ENCODE results near the gene U2SURP. TPM values are rescaled to one million over a fixed set of nuclear protein-coding genes. Genes with fewer than 3 reads are reported as not detected.

Gene U2SURP
- total RNA-seq, 1 donor from 2014 or later: 156 TPM

DNA sequence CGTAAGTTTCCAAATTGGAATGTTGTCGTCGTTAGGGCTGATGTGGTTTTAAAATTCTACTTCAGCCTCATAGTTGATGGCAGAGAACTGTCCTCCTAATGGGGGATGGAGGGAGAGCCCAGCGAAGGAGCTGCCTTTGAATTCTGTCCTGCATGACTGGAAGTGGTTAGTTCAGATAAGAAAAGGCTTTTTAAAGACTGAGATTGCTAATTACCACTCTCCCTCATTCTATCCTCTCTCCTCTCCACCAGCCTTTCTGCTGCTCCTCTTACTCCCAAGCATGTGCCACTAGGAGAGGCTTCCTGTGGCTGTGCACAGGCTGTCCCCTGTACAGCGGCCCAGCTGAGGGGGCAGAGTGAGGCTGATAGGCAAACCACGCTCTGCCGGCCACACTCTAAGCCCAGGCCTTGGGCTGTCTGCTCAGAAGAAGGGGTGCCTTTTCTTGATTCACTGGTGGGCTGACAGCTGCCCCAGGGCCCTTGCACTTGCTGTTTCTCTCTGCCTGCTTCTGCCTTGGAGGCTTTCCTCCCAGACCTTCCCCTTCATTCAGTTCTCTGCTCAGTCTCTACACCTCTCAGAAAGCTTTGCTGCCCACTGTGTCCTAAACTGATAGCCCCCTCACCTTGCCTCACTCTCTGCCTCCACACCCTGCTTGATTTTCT is 29.1 kb upstream of the U2SURP start:
- DNase-seq (ENCODE audit: low spot score, unreplicated experiment): no peak
- TF ChIP-seq, protein P1, sequence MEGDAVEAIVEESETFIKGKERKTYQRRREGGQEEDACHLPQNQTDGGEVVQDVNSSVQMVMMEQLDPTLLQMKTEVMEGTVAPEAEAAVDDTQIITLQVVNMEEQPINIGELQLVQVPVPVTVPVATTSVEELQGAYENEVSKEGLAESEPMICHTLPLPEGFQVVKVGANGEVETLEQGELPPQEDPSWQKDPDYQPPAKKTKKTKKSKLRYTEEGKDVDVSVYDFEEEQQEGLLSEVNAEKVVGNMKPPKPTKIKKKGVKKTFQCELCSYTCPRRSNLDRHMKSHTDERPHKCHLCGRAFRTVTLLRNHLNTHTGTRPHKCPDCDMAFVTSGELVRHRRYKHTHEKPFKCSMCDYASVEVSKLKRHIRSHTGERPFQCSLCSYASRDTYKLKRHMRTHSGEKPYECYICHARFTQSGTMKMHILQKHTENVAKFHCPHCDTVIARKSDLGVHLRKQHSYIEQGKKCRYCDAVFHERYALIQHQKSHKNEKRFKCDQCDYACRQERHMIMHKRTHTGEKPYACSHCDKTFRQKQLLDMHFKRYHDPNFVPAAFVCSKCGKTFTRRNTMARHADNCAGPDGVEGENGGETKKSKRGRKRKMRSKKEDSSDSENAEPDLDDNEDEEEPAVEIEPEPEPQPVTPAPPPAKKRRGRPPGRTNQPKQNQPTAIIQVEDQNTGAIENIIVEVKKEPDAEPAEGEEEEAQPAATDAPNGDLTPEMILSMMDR (IDR thresholded peaks at IDR 0.05; ENCODE audit: unreplicated experiment): no peak
- Mint-ChIP-seq H3K27ac (no peak overlapping the region), H3K9me3 (ENCODE audit: low read depth) (no peaks in the 10 kb centered on the region), H3K27me3 (peaks cover 19% of the 10 kb centered on the region), H3K4me1 (ENCODE audit: low read depth) (peaks cover 3% of the 10 kb centered on the region), H3K36me3 (ENCODE audit: insufficient read depth) (no peaks in the 10 kb centered on the region), H3K4me3 (ENCODE audit: low read depth) (no peak overlapping the region)

- Mint-ChIP-seq H3K4me3 (ENCODE audit: low read depth) (no peak overlapping the region), H3K4me1 (ENCODE audit: low read depth) (peaks cover 3% of the 10 kb centered on the region), H3K27ac (no peak overlapping the region), H3K9me3 (ENCODE audit: low read depth) (no peaks in the 10 kb centered on the region), H3K27me3 (peaks cover 19% of the 10 kb centered on the region), H3K36me3 (ENCODE audit: insufficient read depth) (no peaks in the 10 kb centered on the region)
- no peak for DNase-seq (ENCODE audit: low spot score, unreplicated experiment)
- TF ChIP-seq, protein P1 (IDR thresholded peaks at IDR 0.05; ENCODE audit: unreplicated experiment): no peak
These were observed 28.0 kb upstream of the U2SURP start for GRCh38 chr3:142973217-142974009.

- no peak overlapping the region for H3K4me3 Mint-ChIP-seq (ENCODE audit: low read depth)
- no peaks in the 10 kb centered on the region for H3K36me3 Mint-ChIP-seq (ENCODE audit: insufficient read depth)
- peaks cover 16% of the 10 kb centered on the region for H3K27me3 Mint-ChIP-seq
- H3K9me3 Mint-ChIP-seq (ENCODE audit: low read depth): no peaks in the 10 kb centered on the region
- H3K27ac Mint-ChIP-seq: peak overlapping the region; percentile 41
- TF ChIP-seq, protein P1 (IDR thresholded peaks at IDR 0.05; ENCODE audit: unreplicated experiment): peak; percentile 43
- no peaks in the 10 kb centered on the region for H3K4me1 Mint-ChIP-seq (ENCODE audit: low read depth)
- DNase-seq (ENCODE audit: low spot score, unreplicated experiment): no peak
These were observed 25.9 kb upstream of the U2SURP start for GRCh38 chr3:142975316-142975995.

DNA sequence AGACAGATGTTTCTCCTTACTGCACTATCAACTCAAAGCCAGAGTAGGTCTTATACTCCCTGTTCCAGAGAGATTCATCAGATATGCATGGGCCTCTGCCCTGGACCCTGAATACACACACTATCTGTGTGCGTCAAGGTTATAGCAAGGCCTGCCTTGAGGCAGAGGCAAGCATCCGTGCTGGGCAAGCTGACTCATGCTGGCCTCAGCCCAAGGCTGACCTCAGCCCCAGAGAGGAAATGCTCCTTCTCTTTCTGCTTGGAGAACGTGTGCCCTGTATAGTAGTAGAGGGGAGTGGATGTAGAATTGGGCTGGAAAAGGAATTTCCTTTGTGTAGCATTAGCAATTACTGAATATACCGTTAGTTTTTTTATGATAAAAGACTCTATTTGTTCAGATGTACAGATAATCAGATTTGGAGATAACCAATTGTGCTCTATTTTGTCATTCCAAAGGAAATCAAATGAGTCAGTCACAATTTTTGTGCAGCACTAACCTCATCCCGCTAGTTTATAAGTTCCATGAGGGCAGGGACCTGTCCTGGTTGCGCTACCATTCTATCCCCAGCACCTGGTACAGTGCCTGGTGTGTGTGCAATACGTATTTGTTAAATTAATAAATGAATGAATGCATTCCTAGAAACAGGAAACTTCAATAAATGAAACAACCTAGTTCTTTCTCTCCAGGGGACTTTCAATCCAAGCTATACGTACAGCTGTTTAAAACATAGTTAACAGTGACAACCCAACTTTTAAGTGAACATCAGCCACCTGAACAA is 24.6 kb upstream of the U2SURP start:
- Mint-ChIP-seq H3K4me3 (ENCODE audit: low read depth) (no peak overlapping the region), H3K4me1 (ENCODE audit: low read depth) (no peaks in the 10 kb centered on the region), H3K27ac (no peak overlapping the region), H3K36me3 (ENCODE audit: insufficient read depth) (no peaks in the 10 kb centered on the region), H3K27me3 (peaks cover 17% of the 10 kb centered on the region), H3K9me3 (ENCODE audit: low read depth) (no peaks in the 10 kb centered on the region)
- TF ChIP-seq, protein P1 (IDR thresholded peaks at IDR 0.05; ENCODE audit: unreplicated experiment): no peak
- no peak for DNase-seq (ENCODE audit: low spot score, unreplicated experiment)

DNA sequence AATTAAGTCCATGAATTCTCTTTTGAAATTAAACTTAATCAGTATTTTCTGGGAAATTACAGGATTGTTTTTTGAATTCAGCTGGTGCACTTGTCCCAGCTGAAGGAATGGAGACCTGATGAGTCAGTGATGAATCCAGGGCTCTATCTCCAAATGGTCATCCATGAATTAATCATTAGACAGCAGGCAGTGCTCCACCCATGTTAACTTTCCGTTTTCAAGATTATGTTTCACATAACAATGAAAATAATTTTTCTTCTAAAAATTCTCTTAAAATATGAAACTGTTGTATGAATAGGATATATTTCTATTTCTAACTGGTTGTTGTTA is 24.0 kb upstream of the U2SURP start:
- TF ChIP-seq, protein P1 (IDR thresholded peaks at IDR 0.05; ENCODE audit: unreplicated experiment): no peak
- DNase-seq (ENCODE audit: low spot score, unreplicated experiment): no peak
- no peak overlapping the region for H3K27ac Mint-ChIP-seq
- H3K36me3 Mint-ChIP-seq (ENCODE audit: insufficient read depth): no peaks in the 10 kb centered on the region
- H3K9me3 Mint-ChIP-seq (ENCODE audit: low read depth): no peaks in the 10 kb centered on the region
- H3K4me3 Mint-ChIP-seq (ENCODE audit: low read depth): no peak overlapping the region
- no peaks in the 10 kb centered on the region for H3K4me1 Mint-ChIP-seq (ENCODE audit: low read depth)
- H3K27me3 Mint-ChIP-seq: peaks cover 17% of the 10 kb centered on the region
